Measurements from ENCODE around the gene HBZ. TPM values are rescaled to one million over a fixed set of nuclear protein-coding genes. Genes with fewer than 3 reads are reported as not detected.
"Not testable (repeated sequence)": the region's sequence is repeated elsewhere in the genome, so short reads cannot be mapped to it uniquely, and the experiment has no call there.

HBZ gene
- total RNA-seq, 1 donor from 2014 or later, result not detected

GRCh38 chr16:133716-134115 is 18.7 kb upstream of the HBZ start:
- no peak for DNase-seq (ENCODE audit: low read depth in 2 of 2)

GRCh38 chr16:138049-138417 is 14.4 kb upstream of the HBZ start:
- peak in 1 of 2 donors; percentile 17 for DNase-seq (ENCODE audit: low read depth in 2 of 2)

- no peak for DNase-seq (ENCODE audit: low read depth in 2 of 2)
Observed at GRCh38 chr16:140175-140857, 12.1 kb upstream of the HBZ start.

GRCh38 chr16:142405-142967 is 10.0 kb upstream of the HBZ start:
- DNase-seq (ENCODE audit: low read depth in 2 of 2), result no peak

GRCh38 chr16:143047-143446 is 9.4 kb upstream of the HBZ start:
- DNase-seq (ENCODE audit: low read depth in 2 of 2), result no peak

GRCh38 chr16:143456-143855 is 9.0 kb upstream of the HBZ start:
- DNase-seq (ENCODE audit: low read depth in 2 of 2), result no peak

- DNase-seq (ENCODE audit: low read depth in 2 of 2), result no peak
Observed at GRCh38 chr16:144797-145252, 7.6 kb upstream of the HBZ start.

GRCh38 chr16:146646-147045 is 5.8 kb upstream of the HBZ start:
- no peak for DNase-seq (ENCODE audit: low read depth in 2 of 2)

- DNase-seq (ENCODE audit: low read depth in 2 of 2), result no peak
Observed at GRCh38 chr16:149024-149660, 3.3 kb upstream of the HBZ start.

- DNase-seq (ENCODE audit: low read depth in 2 of 2), result not testable (repeated sequence)
Observed at GRCh38 chr16:153129-153521, 681 bp downstream of the HBZ start.

GRCh38 chr16:153550-154216 is 1.2 kb downstream of the HBZ start:
- DNase-seq (ENCODE audit: low read depth in 2 of 2), result not testable (repeated sequence)

GRCh38 chr16:154217-155030 is 2.0 kb downstream of the HBZ start:
- DNase-seq (ENCODE audit: low read depth in 2 of 2), result peak in 1 of 2 donors; percentile 54

GRCh38 chr16:155031-155398 is 2.6 kb downstream of the HBZ start:
- DNase-seq (ENCODE audit: low read depth in 2 of 2), result no peak

GRCh38 chr16:159136-159849 is 6.8 kb downstream of the HBZ start:
- DNase-seq (ENCODE audit: low read depth in 2 of 2), result no peak

GRCh38 chr16:160242-160641 is 7.8 kb downstream of the HBZ start:
- not testable (repeated sequence) for DNase-seq (ENCODE audit: low read depth in 2 of 2)

GRCh38 chr16:160691-161190 is 8.3 kb downstream of the HBZ start:
- no peak for DNase-seq (ENCODE audit: low read depth in 2 of 2)

GRCh38 chr16:162271-162991 is 10.0 kb downstream of the HBZ start:
- no peak for DNase-seq (ENCODE audit: low read depth in 2 of 2)

- not testable (repeated sequence) for DNase-seq (ENCODE audit: low read depth in 2 of 2)
Observed at GRCh38 chr16:163139-163538, 10.7 kb downstream of the HBZ start.

- not testable (repeated sequence) for DNase-seq (ENCODE audit: low read depth in 2 of 2)
Observed at GRCh38 chr16:163696-164095, 11.3 kb downstream of the HBZ start.
